Measurements from ENCODE around the gene ERICH6. TPM values are rescaled to one million over a fixed set of nuclear protein-coding genes. Genes with fewer than 3 reads are reported as not detected.

The ERICH6 gene
- total RNA-seq, 1 experiment from 2014 or later = not detected

- no peak overlapping the region for H3K27ac ChIP-seq
- H2AFZ ChIP-seq = no peak overlapping the region
- no TSS peak for BruUV-seq (replicated peaks)
- H3K9me3 ChIP-seq (ENCODE audit: insufficient read depth, low read depth) = no peaks in the 10 kb centered on the region
- no peaks in the 10 kb centered on the region for H3F3A ChIP-seq (ENCODE audit: insufficient read depth, low read depth)
- ChIA-PET CTCF (interaction anchor here (0.6 kb wide), 2 partner anchors 221 to 474 kb away, joined by 7 read pairs; no protein-coding TSS in a partner anchor), POLR2A (ENCODE audit: unreplicated experiment) (no interaction called here)
- no peaks in the 10 kb centered on the region for H4K20me1 ChIP-seq (ENCODE audit: insufficient read depth)
- no peaks in the 10 kb centered on the region for H3K9me2 ChIP-seq (ENCODE audit: insufficient read depth)
- no peaks in the 10 kb centered on the region for H3K27me3 ChIP-seq (ENCODE audit: insufficient read depth, low read depth)
- DNase-seq = no peak
- H3K36me3 ChIP-seq (ENCODE audit: low read depth) = no peaks in the 10 kb centered on the region
- H3K4me2 ChIP-seq = no peak overlapping the region
- no peaks in the 10 kb centered on the region for H3K4me1 ChIP-seq (replicated peaks; ENCODE audit: insufficient read depth)
- intact Hi-C loops (cut with micrococcal nuclease; ENCODE audit: unreplicated experiment) = no loop called here
- TF ChIP-seq EZH2 (IDR thresholded peaks at IDR 0.05; ENCODE audit: low read depth) = no peak
- no peak for TF ChIP-seq CTCF (conservative IDR thresholded peaks at IDR 0.05)
- H3K79me2 ChIP-seq (ENCODE audit: low read depth) = no peaks in the 10 kb centered on the region
- H3K4me3 ChIP-seq = no peak overlapping the region
These were observed 68.6 kb downstream of the ERICH6 start for GRCh38 chr3:150635076-150635475.

GRCh38 chr3:150631515-150632221 lies 72.1 kb downstream of the ERICH6 start:
- H3K4me3 ChIP-seq = no peak overlapping the region
- H3K36me3 ChIP-seq (ENCODE audit: low read depth) = peaks cover 11% of the 10 kb centered on the region
- CTCF ChIA-PET = no interaction called here
- no peak overlapping the region for H3K27ac ChIP-seq
- POLR2A ChIA-PET (ENCODE audit: unreplicated experiment) = no interaction called here
- no peak overlapping the region for H2AFZ ChIP-seq
- H3K4me2 ChIP-seq = no peak overlapping the region
- no peaks in the 10 kb centered on the region for H3K9me2 ChIP-seq (ENCODE audit: insufficient read depth)
- H3K9me3 ChIP-seq (ENCODE audit: insufficient read depth, low read depth) = no peaks in the 10 kb centered on the region
- intact Hi-C loops (cut with micrococcal nuclease; ENCODE audit: unreplicated experiment) = no loop called here
- no peak for DNase-seq
- no peaks in the 10 kb centered on the region for H3K4me1 ChIP-seq (replicated peaks; ENCODE audit: insufficient read depth)
- no peaks in the 10 kb centered on the region for H3K27me3 ChIP-seq (ENCODE audit: insufficient read depth, low read depth)
- no peaks in the 10 kb centered on the region for H4K20me1 ChIP-seq (ENCODE audit: insufficient read depth)
- H3F3A ChIP-seq (ENCODE audit: insufficient read depth, low read depth) = no peaks in the 10 kb centered on the region
- TF ChIP-seq CTCF (conservative IDR thresholded peaks at IDR 0.05) = no peak
- no peak for TF ChIP-seq EZH2 (IDR thresholded peaks at IDR 0.05; ENCODE audit: low read depth)
- H3K79me2 ChIP-seq (ENCODE audit: low read depth) = no peaks in the 10 kb centered on the region
- no TSS peak for BruUV-seq (replicated peaks)

- ChIA-PET CTCF (no interaction called here), POLR2A (ENCODE audit: unreplicated experiment) (interaction anchor here (0.5 kb wide), 1 partner anchor 29 kb away, joined by 3 read pairs; no protein-coding TSS in a partner anchor)
- TSS peak; percentile 13 for BruUV-seq (replicated peaks)
- Histone ChIP-seq H3F3A (ENCODE audit: insufficient read depth, low read depth) (no peaks in the 10 kb centered on the region), H3K36me3 (ENCODE audit: low read depth) (peaks cover 25% of the 10 kb centered on the region), H3K9me2 (ENCODE audit: insufficient read depth) (no peaks in the 10 kb centered on the region), H4K20me1 (ENCODE audit: insufficient read depth) (no peaks in the 10 kb centered on the region), H3K4me2 (no peak overlapping the region), H2AFZ (no peak overlapping the region), H3K79me2 (ENCODE audit: low read depth) (no peaks in the 10 kb centered on the region), H3K4me3 (no peak overlapping the region), H3K4me1 (replicated peaks; ENCODE audit: insufficient read depth) (no peaks in the 10 kb centered on the region), H3K27me3 (ENCODE audit: insufficient read depth, low read depth) (no peaks in the 10 kb centered on the region), H3K27ac (no peak overlapping the region), H3K9me3 (ENCODE audit: insufficient read depth, low read depth) (no peaks in the 10 kb centered on the region)
- intact Hi-C loops (cut with micrococcal nuclease; ENCODE audit: unreplicated experiment) = no loop called here
- no peak for TF ChIP-seq CTCF (conservative IDR thresholded peaks at IDR 0.05)
- no peak for TF ChIP-seq EZH2 (IDR thresholded peaks at IDR 0.05; ENCODE audit: low read depth)
- no peak for DNase-seq
These were observed 76.2 kb downstream of the ERICH6 start for GRCh38 chr3:150627557-150627956.

All from PC-9 (cell line).